Effector memory CD4-positive, alpha-beta T cell (primary cell): ENCODE results near the gene HLX.

Experiments
- DNase-seq, 3 donors: peaks; one replicate each; pipeline ENCODE4 v3.0.0-alpha.2; 2020
- H3K27ac ChIP-seq: 2 replicates; pipeline ENCODE4 v1.7.0; 2013; ENCODE audit warnings: mild to moderate bottlenecking, low read length, moderate library complexity; ENCODE audit not compliant: insufficient read depth, poor library complexity, severe bottlenecking
- H3K27me3 ChIP-seq: replicated peaks from 2 replicates; pipeline ENCODE4 v1.7.0; 2013; ENCODE audit warnings: mild to moderate bottlenecking, low read length; ENCODE audit not compliant: insufficient read depth, control insufficient read depth, poor library complexity, severe bottlenecking
- H3K36me3 ChIP-seq: 2 replicates; pipeline ENCODE4 v1.7.0; 2013; ENCODE audit warnings: mild to moderate bottlenecking, low read length, moderate library complexity; ENCODE audit not compliant: control insufficient read depth, insufficient read depth
- H3K4me1 ChIP-seq: 2 replicates; pipeline ENCODE4 v1.7.0; 2013; ENCODE audit warnings: low read length, mild to moderate bottlenecking; ENCODE audit not compliant: control insufficient read depth, insufficient read depth, poor library complexity, severe bottlenecking
- H3K4me3 ChIP-seq: 2 replicates; pipeline ENCODE4 v1.7.0; 2013; ENCODE audit warnings: low read length, low read depth, mild to moderate bottlenecking; ENCODE audit not compliant: insufficient read depth, poor library complexity, severe bottlenecking
- H3K9me3 ChIP-seq: 2 replicates; pipeline ENCODE4 v1.7.0; 2013; ENCODE audit warnings: mild to moderate bottlenecking, low read length, moderate library complexity; ENCODE audit not compliant: control insufficient read depth

The HLX gene

GRCh38 chr1:220882061-220882891, 3.0 kb downstream of the HLX start:
- no peak for DNase-seq
- Histone ChIP-seq H3K9me3 (no peaks in the 10 kb centered on the region), H3K27me3 (peaks cover 18% of the 10 kb centered on the region), H3K4me1 (peaks cover 5% of the 10 kb centered on the region), H3K4me3 (no peak overlapping the region), H3K27ac (no peak overlapping the region), H3K36me3 (no peaks in the 10 kb centered on the region)

- H3K27me3 ChIP-seq = peaks cover 12% of the 10 kb centered on the region
- no peak overlapping the region for H3K4me3 ChIP-seq
- no peaks in the 10 kb centered on the region for H3K4me1 ChIP-seq
- no peaks in the 10 kb centered on the region for H3K9me3 ChIP-seq
- no peaks in the 10 kb centered on the region for H3K36me3 ChIP-seq
- DNase-seq = no peak
- no peak overlapping the region for H3K27ac ChIP-seq
Observed at GRCh38 chr1:220884109-220884980, 5.1 kb downstream of the HLX start.

- Histone ChIP-seq H3K9me3 (no peaks in the 10 kb centered on the region), H3K4me3 (no peak overlapping the region), H3K4me1 (no peaks in the 10 kb centered on the region), H3K27me3 (peaks cover 17% of the 10 kb centered on the region), H3K27ac (no peak overlapping the region), H3K36me3 (no peaks in the 10 kb centered on the region)
- DNase-seq = no peak
Observed at GRCh38 chr1:220884981-220885918, 6.0 kb downstream of the HLX start.

- peaks cover 14% of the 10 kb centered on the region for H3K27me3 ChIP-seq
- DNase-seq = no peak
- H3K9me3 ChIP-seq = no peaks in the 10 kb centered on the region
- H3K27ac ChIP-seq = no peak overlapping the region
- no peaks in the 10 kb centered on the region for H3K4me1 ChIP-seq
- H3K36me3 ChIP-seq = no peaks in the 10 kb centered on the region
- no peak overlapping the region for H3K4me3 ChIP-seq
Observed at GRCh38 chr1:220885971-220886370, 6.7 kb downstream of the HLX start.

- no peak for DNase-seq
- no peaks in the 10 kb centered on the region for H3K9me3 ChIP-seq
Observed at GRCh38 chr1:220886470-220887201, 7.4 kb downstream of the HLX start.

DNA sequence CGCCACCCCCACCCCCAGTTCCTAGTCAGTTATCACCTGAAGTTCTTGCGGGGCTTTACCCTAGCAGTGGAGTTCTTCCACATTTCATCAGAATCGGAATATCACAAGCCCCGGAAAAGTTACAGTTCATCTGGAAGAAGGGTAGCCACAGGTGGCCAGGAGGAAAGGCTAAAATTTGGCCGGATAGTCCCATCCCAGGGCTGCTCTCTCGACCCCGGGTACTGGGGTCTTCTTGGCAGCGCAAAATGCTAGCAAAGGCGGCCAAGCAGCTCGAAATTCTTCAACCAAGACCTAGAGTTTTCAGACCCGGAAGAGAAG, 7.9 kb downstream of the HLX start:
- Histone ChIP-seq H3K27ac (no peak overlapping the region), H3K9me3 (no peaks in the 10 kb centered on the region), H3K27me3 (peaks cover 6% of the 10 kb centered on the region), H3K36me3 (no peaks in the 10 kb centered on the region), H3K4me1 (no peaks in the 10 kb centered on the region), H3K4me3 (no peak overlapping the region)
- DNase-seq = no peak

More at GRCh38 chr1:220886470-220887201, 7.4 kb downstream of the HLX start:
- Histone ChIP-seq H3K36me3 (no peaks in the 10 kb centered on the region), H3K27ac (no peak overlapping the region), H3K27me3 (peaks cover 9% of the 10 kb centered on the region), H3K4me3 (no peak overlapping the region), H3K4me1 (no peaks in the 10 kb centered on the region)

GRCh38 chr1:220887520-220888416, 8.5 kb downstream of the HLX start:
- DNase-seq = no peak
- no peak overlapping the region for H3K4me3 ChIP-seq
- no peak overlapping the region for H3K27ac ChIP-seq
- H3K36me3 ChIP-seq = no peaks in the 10 kb centered on the region
- no peaks in the 10 kb centered on the region for H3K9me3 ChIP-seq
- peaks cover 9% of the 10 kb centered on the region for H3K27me3 ChIP-seq
- H3K4me1 ChIP-seq = no peaks in the 10 kb centered on the region

GRCh38 chr1:220888417-220888986, 9.3 kb downstream of the HLX start:
- no peaks in the 10 kb centered on the region for H3K4me1 ChIP-seq

More at GRCh38 chr1:220888417-220888986, 9.3 kb downstream of the HLX start:
- no peak overlapping the region for H3K4me3 ChIP-seq
- no peaks in the 10 kb centered on the region for H3K9me3 ChIP-seq
- H3K27me3 ChIP-seq = peaks cover 14% of the 10 kb centered on the region
- no peak for DNase-seq
- no peak overlapping the region for H3K27ac ChIP-seq
- no peaks in the 10 kb centered on the region for H3K36me3 ChIP-seq
